Activated T-cell treated with anti-CD3 and anti-CD28 coated beads, Interleukin-2, amount 50 U/mL, for 24 hours (primary cell): ENCODE results near the gene LKAAEAR1.
"Not testable (repeated sequence)": the region's sequence is repeated elsewhere in the genome, so short reads cannot be mapped to it uniquely, and the experiment has no call there.

ENCODE experiments used
- DNase-seq: peaks from one replicate; pipeline ENCODE4 v3.0.0-alpha.2; 2020
- H3K27ac Mint-ChIP-seq: 2 replicates; pipeline ENCODE4 v1.8.0; 2020; ENCODE audit warnings: mild to moderate bottlenecking, mixed read lengths
- H3K27me3 Mint-ChIP-seq: 2 replicates; pipeline ENCODE4 v1.8.0; 2020; ENCODE audit warnings: mixed read lengths
- H3K36me3 Mint-ChIP-seq: 2 replicates; pipeline ENCODE4 v1.8.0; 2020; ENCODE audit warnings: low read depth, mixed read lengths
- H3K4me1 Mint-ChIP-seq: 2 replicates; pipeline ENCODE4 v1.8.0; 2020; ENCODE audit warnings: low read depth, mixed read lengths
- H3K4me3 Mint-ChIP-seq: 2 replicates; pipeline ENCODE4 v1.8.0; 2020; ENCODE audit warnings: mild to moderate bottlenecking, moderate library complexity, mixed read lengths
- H3K9me3 Mint-ChIP-seq: 2 replicates; pipeline ENCODE4 v1.8.0; 2020; ENCODE audit warnings: mixed read lengths

Gene LKAAEAR1, protein sequence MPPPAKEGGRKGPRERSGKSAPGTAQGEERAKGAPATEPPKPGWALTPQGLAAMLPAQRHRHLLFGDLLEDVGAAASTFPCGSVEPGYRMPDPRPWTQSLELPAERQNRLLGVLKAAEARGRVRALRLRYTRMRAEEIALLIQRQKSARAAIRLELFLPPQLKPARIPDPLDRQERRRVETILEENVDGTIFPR

DNA sequence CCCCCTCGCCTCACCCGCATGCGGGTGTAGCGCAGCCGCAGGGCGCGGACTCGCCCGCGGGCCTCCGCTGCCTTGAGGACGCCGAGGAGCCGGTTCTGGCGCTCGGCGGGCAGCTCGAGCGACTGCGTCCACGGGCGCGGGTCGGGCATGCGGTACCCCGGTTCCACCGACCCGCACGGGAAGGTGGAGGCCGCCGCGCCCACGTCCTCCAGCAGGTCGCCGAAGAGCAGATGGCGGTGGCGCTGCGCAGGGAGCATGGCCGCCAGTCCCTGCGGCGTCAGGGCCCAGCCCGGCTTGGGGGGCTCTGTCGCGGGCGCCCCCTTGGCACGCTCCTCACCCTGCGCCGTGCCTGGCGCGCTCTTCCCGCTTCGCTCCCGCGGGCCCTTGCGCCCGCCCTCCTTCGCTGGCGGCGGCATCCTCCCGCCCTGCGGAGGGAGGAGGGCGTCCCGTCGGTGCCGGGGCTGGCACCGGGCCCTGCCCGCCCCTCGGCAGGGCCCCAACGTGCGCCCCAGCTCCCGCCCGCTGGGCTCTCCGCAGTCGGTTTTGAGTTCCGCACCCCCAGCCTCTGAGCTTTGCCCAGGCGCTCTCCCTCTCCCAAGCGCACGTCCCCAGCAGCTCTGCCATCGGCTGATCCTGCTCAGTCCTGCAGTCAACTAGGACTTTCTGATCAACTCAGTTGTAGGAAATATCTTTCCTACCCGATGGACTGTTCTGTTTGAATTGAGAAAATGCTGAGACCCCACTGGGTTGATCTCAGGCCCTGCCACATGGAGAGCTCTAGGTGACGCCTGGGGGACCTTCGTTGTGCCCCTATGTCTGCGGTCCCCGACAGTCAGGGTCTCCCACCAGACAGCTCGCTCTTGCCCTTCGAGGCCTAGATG lies at the start of gene LKAAEAR1:
Gene LKAAEAR1, minus strand, starts transcription at position 595 of the 881 bp plus-strand sequence. Its CDS starts 179 bp downstream, at position 416.
- Mint-ChIP-seq H3K27me3 (peaks cover 18% of the 10 kb centered on the region), H3K27ac (no peak within 1 kb of the TSS), H3K4me3 (peak within 1 kb of the TSS; percentile 75), H3K36me3 (peaks cover 1% of the 10 kb centered on the region), H3K4me1 (peaks cover 29% of the 10 kb centered on the region), H3K9me3 (no peaks in the 10 kb centered on the region)
- DNase-seq, result no peak

DNA sequence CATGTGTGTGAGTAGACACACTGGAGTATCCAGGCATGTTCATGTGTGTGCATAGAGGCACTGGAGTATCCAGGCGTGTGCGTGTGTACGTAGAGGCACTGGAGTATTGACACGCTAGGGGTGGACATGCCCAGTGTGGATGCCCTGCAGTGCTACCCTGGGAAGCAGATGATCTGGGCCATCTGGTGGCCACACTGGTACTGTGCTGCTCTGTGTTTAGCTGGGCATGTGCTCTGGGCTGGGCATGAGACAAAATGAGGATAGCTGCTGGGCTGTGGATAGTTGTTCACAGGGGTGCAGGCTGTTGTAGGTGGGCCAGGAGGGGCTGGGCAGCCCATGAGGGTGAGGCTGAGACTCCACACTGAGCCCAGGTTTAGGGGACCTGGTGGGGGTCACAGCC lies 47.2 kb upstream of the LKAAEAR1 start:
- H3K4me1 Mint-ChIP-seq, result no peaks in the 10 kb centered on the region
- H3K27me3 Mint-ChIP-seq, result peaks cover 36% of the 10 kb centered on the region
- H3K36me3 Mint-ChIP-seq, result no peaks in the 10 kb centered on the region
- DNase-seq, result no peak
- no peak overlapping the region for H3K27ac Mint-ChIP-seq
- H3K9me3 Mint-ChIP-seq, result no peaks in the 10 kb centered on the region
- no peak overlapping the region for H3K4me3 Mint-ChIP-seq

DNA sequence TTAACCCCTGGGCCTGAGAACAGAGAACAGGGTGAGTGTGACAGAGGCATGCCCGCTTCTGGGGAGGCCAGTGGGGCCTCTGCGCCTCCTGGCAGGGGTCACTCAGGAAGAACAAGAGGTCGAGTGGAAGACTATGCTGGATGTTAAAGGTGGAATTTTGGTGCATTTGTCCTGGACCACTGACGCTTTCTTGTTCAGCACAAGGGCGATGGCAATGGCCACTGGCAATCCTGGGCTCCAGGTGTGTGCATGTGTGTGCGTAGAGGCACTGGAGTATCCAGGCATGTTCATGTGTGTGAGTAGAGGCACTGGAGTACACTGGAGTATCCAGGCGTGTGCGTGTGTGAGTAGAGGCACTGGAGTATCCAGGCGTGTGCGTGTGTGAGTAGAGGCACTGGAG lies 46.7 kb upstream of the LKAAEAR1 start:
- no peak overlapping the region for H3K27ac Mint-ChIP-seq
- no peak overlapping the region for H3K4me3 Mint-ChIP-seq
- no peak for DNase-seq
- H3K36me3 Mint-ChIP-seq, result no peaks in the 10 kb centered on the region
- no peaks in the 10 kb centered on the region for H3K9me3 Mint-ChIP-seq
- H3K4me1 Mint-ChIP-seq, result no peaks in the 10 kb centered on the region
- peaks cover 33% of the 10 kb centered on the region for H3K27me3 Mint-ChIP-seq

DNA sequence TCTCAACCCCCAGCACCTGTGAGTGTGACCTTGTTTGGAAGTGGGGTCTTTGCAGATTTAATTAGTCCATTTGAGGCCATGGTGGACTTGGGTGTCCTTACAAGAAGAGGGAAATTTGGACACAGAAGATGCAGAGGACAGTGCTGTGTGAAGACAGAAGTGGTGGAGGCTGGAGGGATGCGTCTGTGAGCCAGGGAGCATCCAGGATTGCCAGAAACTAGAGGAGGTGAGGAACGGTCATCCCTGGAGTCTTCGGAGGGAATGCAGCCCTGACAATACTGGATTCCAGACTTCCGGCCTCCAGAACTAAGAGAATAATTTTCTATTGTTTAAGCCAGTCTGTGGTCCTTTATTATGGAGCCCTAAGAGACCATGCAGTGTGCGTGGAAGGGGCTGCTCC lies 46.1 kb upstream of the LKAAEAR1 start:
- Mint-ChIP-seq H3K4me3 (no peak overlapping the region), H3K27ac (no peak overlapping the region), H3K4me1 (no peaks in the 10 kb centered on the region), H3K36me3 (no peaks in the 10 kb centered on the region), H3K27me3 (peaks cover 27% of the 10 kb centered on the region), H3K9me3 (no peaks in the 10 kb centered on the region)
- DNase-seq, result no peak

DNA sequence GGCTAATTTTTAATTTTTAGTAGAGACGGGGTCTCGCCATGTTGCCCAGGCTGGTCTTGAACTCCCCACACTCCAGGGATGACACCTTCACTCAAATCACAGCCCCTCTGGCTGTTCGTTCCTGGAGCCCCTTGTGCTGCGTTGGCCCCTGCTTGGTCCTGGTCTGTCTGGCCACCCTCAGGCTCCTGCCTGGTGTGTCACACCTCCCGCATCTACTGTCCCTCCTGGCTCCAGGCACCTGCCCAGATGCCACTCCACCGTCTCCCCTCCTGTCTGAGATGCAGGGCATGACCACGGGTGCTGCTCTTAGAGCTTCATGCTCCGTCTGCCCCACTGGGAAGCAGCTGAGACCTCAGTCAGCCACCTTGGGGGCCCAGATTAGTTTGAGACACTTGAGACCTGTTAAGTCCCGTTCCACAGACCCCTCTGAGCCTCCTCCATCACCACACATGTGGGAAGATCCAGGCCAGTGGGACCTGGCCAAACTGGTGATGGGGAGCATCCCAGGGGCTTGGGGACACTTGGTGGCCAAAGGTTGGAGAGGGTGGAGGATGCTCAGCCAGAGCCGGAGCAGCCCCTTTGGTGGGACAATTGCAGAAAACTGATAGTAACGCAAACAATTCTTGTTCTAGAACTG lies 45.1 kb upstream of the LKAAEAR1 start:
- DNase-seq, result no peak
- peaks cover 30% of the 10 kb centered on the region for H3K27me3 Mint-ChIP-seq
- H3K4me1 Mint-ChIP-seq, result no peaks in the 10 kb centered on the region
- no peaks in the 10 kb centered on the region for H3K9me3 Mint-ChIP-seq
- no peak overlapping the region for H3K27ac Mint-ChIP-seq
- no peak overlapping the region for H3K4me3 Mint-ChIP-seq
- no peaks in the 10 kb centered on the region for H3K36me3 Mint-ChIP-seq

DNA sequence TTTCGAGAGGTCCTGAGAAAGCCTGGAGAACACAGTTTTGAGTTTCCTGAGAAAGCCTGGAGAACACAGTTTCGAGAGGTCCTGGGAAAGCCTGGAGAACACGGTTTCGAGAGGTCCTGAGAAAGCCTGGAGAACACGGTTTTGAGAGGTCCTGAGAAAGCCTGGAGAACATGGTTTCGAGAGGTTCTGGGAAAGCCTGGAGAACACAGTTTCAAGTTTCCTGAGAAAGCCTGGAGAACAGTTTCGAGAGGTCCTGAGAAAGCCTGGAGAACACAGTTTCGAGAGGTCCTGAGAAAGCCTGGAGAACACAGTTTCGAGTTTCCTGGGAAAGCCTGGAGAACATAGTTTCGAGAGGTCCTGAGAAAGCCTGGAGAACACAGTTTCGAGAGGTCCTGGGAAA lies 39.3 kb upstream of the LKAAEAR1 start:
- H3K27me3 Mint-ChIP-seq, result peaks cover 20% of the 10 kb centered on the region
- H3K9me3 Mint-ChIP-seq, H3K27ac Mint-ChIP-seq, DNase-seq, H3K4me3 Mint-ChIP-seq, H3K4me1 Mint-ChIP-seq, H3K36me3 Mint-ChIP-seq: not testable (repeated sequence)

DNA sequence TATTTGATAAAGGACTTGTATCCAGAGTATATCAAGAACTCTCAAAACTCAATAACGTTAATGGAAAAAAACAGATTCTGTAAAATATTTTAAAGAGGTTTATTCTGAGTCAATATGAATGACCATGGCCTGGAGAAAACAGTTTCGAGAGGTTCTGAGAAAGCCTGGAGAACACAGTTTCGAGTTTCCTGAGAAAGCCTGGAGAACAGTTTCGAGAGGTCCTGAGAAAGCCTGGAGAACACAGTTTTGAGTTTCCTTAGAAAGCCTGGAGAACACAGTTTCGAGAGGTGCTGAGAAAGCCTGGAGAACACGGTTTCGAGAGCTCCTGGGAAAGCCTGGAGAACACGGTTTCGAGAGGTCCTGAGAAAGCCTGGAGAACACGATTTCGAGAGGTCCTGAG lies 38.7 kb upstream of the LKAAEAR1 start:
- H3K4me1 Mint-ChIP-seq, DNase-seq, H3K9me3 Mint-ChIP-seq, H3K27ac Mint-ChIP-seq, H3K36me3 Mint-ChIP-seq, H3K4me3 Mint-ChIP-seq: not testable (repeated sequence)
- peaks cover 16% of the 10 kb centered on the region for H3K27me3 Mint-ChIP-seq

DNA sequence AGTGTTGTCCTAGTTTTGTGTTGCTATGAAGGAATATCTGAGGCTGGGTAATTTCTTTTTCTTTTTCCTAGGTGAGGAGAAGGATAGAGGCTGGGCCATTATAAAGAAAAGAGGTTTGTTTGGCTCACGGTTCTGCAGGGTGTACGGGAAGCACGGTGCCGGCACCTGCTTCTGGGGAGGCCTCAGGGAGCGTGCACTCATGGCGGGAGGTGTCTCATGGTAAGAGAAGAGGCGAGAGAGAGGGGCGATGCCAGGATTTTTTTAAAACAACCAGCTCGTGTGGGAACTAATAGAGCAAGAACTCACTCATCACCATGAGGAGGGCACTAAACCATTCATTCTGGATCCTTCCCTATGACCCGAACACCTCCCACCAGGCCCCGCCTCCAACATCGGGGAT lies 37.4 kb upstream of the LKAAEAR1 start:
- H3K27me3 Mint-ChIP-seq, result peaks cover 16% of the 10 kb centered on the region
- no peak for DNase-seq
- no peak overlapping the region for H3K27ac Mint-ChIP-seq
- H3K36me3 Mint-ChIP-seq, result no peaks in the 10 kb centered on the region
- H3K4me3 Mint-ChIP-seq, result no peak overlapping the region
- no peaks in the 10 kb centered on the region for H3K9me3 Mint-ChIP-seq
- peaks cover 9% of the 10 kb centered on the region for H3K4me1 Mint-ChIP-seq

DNA sequence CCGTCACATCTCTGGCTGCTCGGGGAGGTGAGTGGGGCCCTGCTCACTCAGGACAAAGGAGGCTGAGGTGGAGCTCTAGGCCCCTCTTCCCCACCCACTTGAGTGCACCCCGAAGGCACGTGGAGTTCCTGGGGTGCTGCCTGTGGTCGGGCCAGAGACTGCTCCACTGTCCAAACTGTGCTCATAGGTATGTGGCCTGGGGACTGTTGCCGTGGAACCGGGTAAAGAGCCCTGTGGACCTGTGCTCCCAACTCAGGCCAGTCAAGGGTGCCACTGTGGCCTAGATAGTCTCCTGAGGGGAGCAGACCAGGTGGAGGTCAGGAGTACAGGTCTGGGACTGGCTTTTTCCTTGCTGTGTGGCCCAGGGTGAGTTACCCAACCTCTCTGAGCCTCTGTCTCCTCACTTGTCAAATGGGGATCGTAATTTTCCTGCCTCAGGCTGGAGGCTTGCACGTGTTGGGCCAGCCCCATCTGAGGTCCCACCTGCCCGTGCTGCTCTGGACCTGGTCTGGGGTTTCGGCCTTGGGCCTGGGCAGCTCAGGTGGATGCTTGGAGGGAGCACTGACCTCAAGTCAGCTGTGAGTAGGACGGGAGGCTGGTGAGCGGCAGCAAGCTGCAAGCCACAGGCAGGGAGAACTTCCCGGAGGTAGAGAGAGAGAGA lies 35.6 kb upstream of the LKAAEAR1 start:
- peak overlapping the region; percentile 49 for H3K4me3 Mint-ChIP-seq
- no peaks in the 10 kb centered on the region for H3K9me3 Mint-ChIP-seq
- peak overlapping the region; percentile 85 for H3K27ac Mint-ChIP-seq
- H3K36me3 Mint-ChIP-seq, result no peaks in the 10 kb centered on the region
- DNase-seq, result no peak
- H3K4me1 Mint-ChIP-seq, result peaks cover 9% of the 10 kb centered on the region
- H3K27me3 Mint-ChIP-seq, result peaks cover 13% of the 10 kb centered on the region

DNA sequence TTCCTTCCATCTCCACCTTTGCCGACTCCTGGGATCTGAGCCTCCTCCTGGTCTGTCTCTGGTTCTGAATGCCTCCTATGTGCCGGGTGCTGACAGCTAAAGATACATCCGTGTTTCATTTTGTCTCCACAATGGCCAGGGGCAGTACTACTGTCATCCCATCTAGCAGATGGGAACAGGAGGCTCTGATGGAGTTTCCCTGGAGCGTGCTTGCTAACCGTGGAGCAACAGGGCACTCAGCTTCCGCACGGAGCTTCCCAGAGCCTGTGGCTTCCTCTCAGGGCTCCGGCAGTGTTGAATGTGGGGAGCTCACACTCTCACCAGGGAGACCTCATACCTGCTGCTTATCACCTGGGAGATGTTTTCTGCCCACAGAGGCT lies 35.1 kb upstream of the LKAAEAR1 start:
- H3K27me3 Mint-ChIP-seq, result peaks cover 13% of the 10 kb centered on the region
- H3K27ac Mint-ChIP-seq, result no peak overlapping the region
- H3K4me1 Mint-ChIP-seq, result peaks cover 9% of the 10 kb centered on the region
- H3K9me3 Mint-ChIP-seq, result no peaks in the 10 kb centered on the region
- DNase-seq, result peak; percentile 33
- no peak overlapping the region for H3K4me3 Mint-ChIP-seq
- no peaks in the 10 kb centered on the region for H3K36me3 Mint-ChIP-seq

DNA sequence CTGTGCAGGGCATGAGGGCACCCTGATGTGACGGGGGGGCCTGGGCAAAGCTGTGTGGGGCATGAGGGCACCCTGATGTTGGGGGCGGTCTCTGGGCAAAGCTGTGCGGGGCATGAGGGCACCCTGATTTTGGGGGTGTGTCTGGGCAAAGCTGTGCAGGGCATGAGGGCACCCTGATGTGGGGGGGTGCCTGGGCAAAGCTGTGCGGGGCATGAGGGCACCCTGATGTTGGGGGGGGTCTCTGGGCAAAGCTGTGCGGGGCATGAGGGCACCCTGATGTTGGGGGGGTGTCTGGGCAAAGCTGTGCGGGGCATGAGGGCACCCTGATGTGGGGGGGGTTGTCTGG lies 33.2 kb upstream of the LKAAEAR1 start:
- H3K36me3 Mint-ChIP-seq, H3K4me3 Mint-ChIP-seq, DNase-seq, H3K4me1 Mint-ChIP-seq, H3K27me3 Mint-ChIP-seq, H3K27ac Mint-ChIP-seq, H3K9me3 Mint-ChIP-seq: not testable (repeated sequence)

DNA sequence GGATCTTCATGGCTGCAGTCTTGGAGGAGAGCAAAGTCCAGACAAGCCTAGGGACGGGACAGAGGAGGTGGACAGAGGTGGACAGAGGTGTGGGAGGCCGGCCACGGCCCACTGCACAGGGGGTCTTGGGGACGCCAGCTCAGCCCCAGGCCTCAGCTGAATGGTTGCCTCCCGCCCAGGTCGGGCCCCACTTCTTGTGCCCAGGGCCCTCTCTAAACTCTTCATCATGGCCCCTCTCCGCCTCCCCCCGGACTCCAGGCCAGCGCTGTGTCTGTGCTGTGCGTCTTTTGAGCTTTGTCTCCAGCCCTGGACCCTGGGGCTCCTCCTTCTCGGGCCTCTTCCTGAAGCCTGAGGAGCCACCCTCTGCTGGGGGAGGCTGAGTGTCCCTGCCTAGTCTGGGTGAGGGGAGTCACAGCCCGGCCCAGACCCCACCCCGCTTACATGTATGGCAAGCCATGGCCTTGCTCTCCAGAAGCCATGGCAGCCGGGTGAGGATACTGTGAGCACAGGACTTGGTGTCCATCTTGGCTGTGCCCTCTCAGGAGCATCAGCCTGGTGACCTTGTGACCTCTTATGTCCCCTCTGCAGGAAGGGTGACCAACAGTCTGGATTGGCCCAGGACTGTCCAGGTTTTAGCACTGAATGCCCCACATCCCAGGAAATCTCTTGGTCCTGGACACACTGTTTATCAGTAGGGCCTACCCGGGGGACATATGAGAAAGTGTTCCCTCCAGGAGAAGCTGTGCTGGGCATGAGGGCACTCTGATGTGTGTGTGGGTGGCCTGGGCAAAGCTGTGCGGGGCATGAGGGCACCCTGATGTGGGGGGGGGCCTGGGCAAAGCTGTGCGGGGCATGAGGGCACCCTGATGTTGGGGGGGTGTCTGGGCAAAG lies 32.6 kb upstream of the LKAAEAR1 start:
- no peak overlapping the region for H3K4me3 Mint-ChIP-seq

DNA sequence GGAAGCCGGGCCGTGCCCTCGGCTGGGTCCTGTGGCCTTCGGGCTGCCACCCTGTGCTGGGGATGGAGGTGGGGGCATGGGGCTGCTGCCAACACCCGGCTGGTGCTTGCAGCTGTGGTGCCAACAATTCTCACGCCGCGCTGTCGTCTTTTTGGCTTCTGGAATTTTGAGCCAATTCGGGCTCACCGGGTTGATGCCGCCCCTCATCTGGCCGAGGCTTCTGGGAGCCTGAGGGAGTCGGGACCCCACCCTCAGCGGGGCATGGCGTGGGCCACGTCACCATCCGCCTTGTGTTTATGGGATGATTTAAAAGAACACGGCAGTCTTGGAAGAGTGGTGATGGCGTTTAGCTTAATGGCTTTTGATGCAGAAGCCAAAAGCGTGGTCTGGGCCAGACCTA lies 31.8 kb upstream of the LKAAEAR1 start:
- peaks cover 9% of the 10 kb centered on the region for H3K4me1 Mint-ChIP-seq
- no peak overlapping the region for H3K4me3 Mint-ChIP-seq
- no peaks in the 10 kb centered on the region for H3K36me3 Mint-ChIP-seq
- peak; percentile 9 for DNase-seq
- H3K27ac Mint-ChIP-seq, result no peak overlapping the region
- H3K9me3 Mint-ChIP-seq, result no peaks in the 10 kb centered on the region
- no peaks in the 10 kb centered on the region for H3K27me3 Mint-ChIP-seq

More for the DNA sequence above, 32.6 kb upstream of the LKAAEAR1 start:
- H3K27ac Mint-ChIP-seq, result no peak overlapping the region
- peaks cover 6% of the 10 kb centered on the region for H3K27me3 Mint-ChIP-seq
- DNase-seq, result peak; percentile 22
- H3K36me3 Mint-ChIP-seq, result no peaks in the 10 kb centered on the region
- peaks cover 9% of the 10 kb centered on the region for H3K4me1 Mint-ChIP-seq
- no peaks in the 10 kb centered on the region for H3K9me3 Mint-ChIP-seq
